Nephron (organoid): ENCODE results near the gene SCPEP1.

Source experiments
- H3K27ac Mint-ChIP-seq, 3 experiments: 2 replicates each; pipeline ENCODE4 v1.8.0; 2020; ENCODE audit warnings: mixed read lengths in 3 of 3, mild to moderate bottlenecking in 2 of 3, moderate library complexity in 1 of 3
- H3K27me3 Mint-ChIP-seq: 2 replicates; pipeline ENCODE4 v1.8.0; 2021; ENCODE audit warnings: low read depth, mild to moderate bottlenecking, moderate library complexity, mixed read lengths
- H3K36me3 Mint-ChIP-seq: 2 replicates; pipeline ENCODE4 v1.8.0; 2020; ENCODE audit warnings: low read depth, mixed read lengths
- H3K4me1 Mint-ChIP-seq: 2 replicates; pipeline ENCODE4 v1.8.0; 2020; ENCODE audit warnings: mixed read lengths
- H3K4me3 Mint-ChIP-seq, 3 experiments: 2 replicates each; pipeline ENCODE4 v1.8.0; 2020; ENCODE audit warnings: mild to moderate bottlenecking in 3 of 3, mixed read lengths in 3 of 3, moderate library complexity in 2 of 3
- H3K9me3 Mint-ChIP-seq: 2 replicates; pipeline ENCODE4 v1.8.0; 2020; ENCODE audit warnings: mixed read lengths
- CTCF ChIP-seq, 3 experiments: fragments of 200-600 bp; sonication (generic); IDR thresholded peaks; one replicate each; pipeline ENCODE4 v1.5.0; 2021; ENCODE audit warnings: antibody characterized with exemption in 3 of 3; ENCODE audit not compliant: unreplicated experiment in 3 of 3

Gene SCPEP1

GRCh38 chr17:57009737-57010445, 32.0 kb downstream of the SCPEP1 start:
- Mint-ChIP-seq H3K27me3 (no peaks in the 10 kb centered on the region), H3K9me3 (no peaks in the 10 kb centered on the region), H3K4me1 (peaks cover 5% of the 10 kb centered on the region), H3K4me3 (no peak overlapping the region), H3K36me3 (peaks cover 3% of the 10 kb centered on the region), H3K27ac (no peak overlapping the region)
- TF ChIP-seq CTCF (IDR thresholded peaks at IDR 0.05; ENCODE audit: unreplicated experiment in 3 of 3), result peak; percentile 62 to 75 (median 74)

- no peaks in the 10 kb centered on the region for H3K9me3 Mint-ChIP-seq
- no peak for TF ChIP-seq CTCF (IDR thresholded peaks at IDR 0.05; ENCODE audit: unreplicated experiment in 3 of 3)
- no peaks in the 10 kb centered on the region for H3K36me3 Mint-ChIP-seq
- H3K27ac Mint-ChIP-seq, result no peak overlapping the region
- no peaks in the 10 kb centered on the region for H3K27me3 Mint-ChIP-seq
- no peak overlapping the region for H3K4me3 Mint-ChIP-seq
- peaks cover 5% of the 10 kb centered on the region for H3K4me1 Mint-ChIP-seq
These were observed 32.6 kb downstream of the SCPEP1 start for GRCh38 chr17:57010487-57010886.

- Mint-ChIP-seq H3K4me3 (no peak overlapping the region), H3K9me3 (no peaks in the 10 kb centered on the region), H3K27me3 (peaks cover 1% of the 10 kb centered on the region), H3K36me3 (no peaks in the 10 kb centered on the region), H3K4me1 (peaks cover 5% of the 10 kb centered on the region), H3K27ac (no peak overlapping the region)
- no peak for TF ChIP-seq CTCF (IDR thresholded peaks at IDR 0.05; ENCODE audit: unreplicated experiment in 3 of 3)
These were observed 33.6 kb downstream of the SCPEP1 start for GRCh38 chr17:57011491-57012015.

- Mint-ChIP-seq H3K36me3 (no peaks in the 10 kb centered on the region), H3K4me1 (no peaks in the 10 kb centered on the region), H3K27ac (no peak overlapping the region), H3K4me3 (no peak overlapping the region), H3K9me3 (no peaks in the 10 kb centered on the region), H3K27me3 (peaks cover 17% of the 10 kb centered on the region)
- no peak for TF ChIP-seq CTCF (IDR thresholded peaks at IDR 0.05; ENCODE audit: unreplicated experiment in 3 of 3)
These were observed 38.3 kb downstream of the SCPEP1 start for GRCh38 chr17:57016071-57016763.

- Mint-ChIP-seq H3K9me3 (no peaks in the 10 kb centered on the region), H3K27me3 (peaks cover 17% of the 10 kb centered on the region), H3K4me1 (no peaks in the 10 kb centered on the region), H3K4me3 (no peak overlapping the region), H3K36me3 (no peaks in the 10 kb centered on the region), H3K27ac (no peak overlapping the region)
- TF ChIP-seq CTCF (IDR thresholded peaks at IDR 0.05; ENCODE audit: unreplicated experiment in 3 of 3), result no peak
These were observed 38.8 kb downstream of the SCPEP1 start for GRCh38 chr17:57016764-57017116.
